Measurements from ENCODE around the gene SLC17A2.

The SLC17A2 gene, protein sequence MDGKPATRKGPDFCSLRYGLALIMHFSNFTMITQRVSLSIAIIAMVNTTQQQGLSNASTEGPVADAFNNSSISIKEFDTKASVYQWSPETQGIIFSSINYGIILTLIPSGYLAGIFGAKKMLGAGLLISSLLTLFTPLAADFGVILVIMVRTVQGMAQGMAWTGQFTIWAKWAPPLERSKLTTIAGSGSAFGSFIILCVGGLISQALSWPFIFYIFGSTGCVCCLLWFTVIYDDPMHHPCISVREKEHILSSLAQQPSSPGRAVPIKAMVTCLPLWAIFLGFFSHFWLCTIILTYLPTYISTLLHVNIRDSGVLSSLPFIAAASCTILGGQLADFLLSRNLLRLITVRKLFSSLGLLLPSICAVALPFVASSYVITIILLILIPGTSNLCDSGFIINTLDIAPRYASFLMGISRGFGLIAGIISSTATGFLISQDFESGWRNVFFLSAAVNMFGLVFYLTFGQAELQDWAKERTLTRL

DNA sequence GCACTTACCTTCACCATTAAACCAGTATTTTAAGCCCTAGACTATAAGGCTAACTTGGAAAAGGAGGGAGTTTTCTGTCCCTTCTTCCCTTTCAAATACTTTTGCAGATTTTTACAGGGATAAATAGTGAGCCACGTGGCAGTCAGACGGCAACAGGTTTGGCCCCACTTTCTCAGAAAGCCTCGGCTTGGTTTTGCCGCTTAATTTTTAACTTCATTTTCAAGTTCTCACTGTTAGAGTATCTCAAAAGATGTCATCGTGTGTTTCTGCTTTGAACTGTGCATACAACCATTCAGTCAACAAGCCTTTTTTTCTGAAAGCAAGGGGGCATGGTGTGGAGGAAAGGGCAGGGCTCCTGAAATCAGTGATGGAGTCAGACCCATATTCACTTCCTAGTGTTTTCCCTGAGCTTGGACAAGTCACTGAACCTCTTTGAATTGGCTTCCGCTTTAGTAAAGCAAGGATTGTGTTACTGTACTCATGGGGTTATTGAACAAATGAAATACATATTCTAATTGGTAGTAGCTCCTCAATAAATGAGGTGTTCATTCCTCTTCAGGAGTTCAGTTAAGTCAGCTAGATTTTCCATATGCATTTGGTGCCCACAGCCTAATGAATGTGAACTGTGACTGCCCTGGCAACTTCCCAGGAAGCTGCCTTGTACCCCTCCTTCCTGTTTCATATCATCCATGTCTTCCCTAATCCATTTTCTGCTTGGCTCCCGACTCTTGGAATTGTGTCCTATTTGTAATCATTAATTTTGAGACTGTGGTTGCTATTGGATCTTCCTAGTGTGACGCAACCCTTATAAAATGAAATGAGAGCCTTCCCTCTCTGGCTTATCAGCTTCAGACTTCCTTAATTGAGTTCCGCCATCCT, at the start of gene SLC17A2:
TSS of gene SLC17A2 (minus strand) at position 160 of the 879 bp plus-strand sequence. CDS start 4,895 bp downstream, outside the sequence.
- intact Hi-C loops (cut with DNase I), result no loop called here
- no peak for DNase-seq

DNA sequence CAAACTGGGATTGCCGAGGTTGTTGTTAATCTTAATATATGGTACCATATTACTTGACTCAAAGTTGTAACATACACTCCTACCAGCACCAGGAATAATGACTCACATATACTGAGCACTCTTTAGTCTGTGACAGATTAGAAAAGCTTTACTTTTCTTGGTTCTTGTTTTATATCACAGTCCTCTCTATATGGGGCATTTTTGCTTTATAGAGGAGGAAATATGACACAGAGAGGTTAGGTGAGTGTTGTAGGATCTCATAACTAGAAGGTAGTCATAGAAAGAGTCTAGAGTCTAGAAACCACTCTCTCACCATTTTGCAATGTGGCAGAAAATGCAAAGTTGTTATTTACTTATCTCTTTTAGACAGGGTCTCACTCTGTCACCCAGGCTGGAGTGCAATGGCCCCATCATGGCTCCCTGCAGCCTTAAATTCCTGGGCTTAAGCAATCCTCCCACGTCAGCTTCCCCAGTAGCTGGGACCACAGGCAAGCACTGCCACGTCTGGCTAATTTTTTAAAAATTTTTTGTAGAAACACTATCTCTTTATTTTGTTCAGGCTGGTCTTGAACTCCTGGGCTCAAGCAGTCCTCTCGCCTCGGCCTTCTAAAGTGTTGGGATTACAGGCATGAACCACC, 45.6 kb upstream of the SLC17A2 start:
- DNase-seq, result no peak
- intact Hi-C loops (cut with DNase I), result no loop called here

DNA sequence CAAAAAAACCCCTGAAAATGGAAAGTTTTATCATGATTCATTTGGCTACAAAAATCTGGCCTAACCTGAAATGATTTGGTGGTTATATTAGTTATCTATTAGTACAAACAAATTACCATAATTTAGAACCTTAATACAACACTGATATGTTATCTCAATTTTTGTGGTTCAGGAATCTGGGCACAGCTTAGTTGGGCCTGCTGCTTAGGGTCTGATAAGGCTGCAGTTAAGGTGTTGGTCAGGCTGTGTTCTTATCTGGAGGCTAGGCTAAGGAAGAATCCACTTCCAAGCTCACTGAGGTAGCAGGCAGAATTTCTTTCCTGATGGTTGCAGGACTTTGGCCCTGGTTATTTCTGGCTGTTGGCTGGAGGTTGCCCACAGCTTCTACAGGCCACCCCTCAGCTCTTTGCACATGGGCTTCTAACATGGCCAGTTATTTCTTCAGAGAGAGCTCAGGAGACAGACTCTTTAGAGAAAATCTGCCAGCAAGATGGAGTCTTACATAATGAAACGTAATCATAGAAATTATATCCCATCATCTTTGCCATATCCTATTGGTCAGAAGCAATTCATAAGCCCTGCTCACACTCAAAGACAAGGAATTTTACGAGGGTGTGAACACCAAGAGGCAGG, 43.5 kb upstream of the SLC17A2 start:
- DNase-seq, result no peak
- intact Hi-C loops (cut with DNase I), result no loop called here

DNA sequence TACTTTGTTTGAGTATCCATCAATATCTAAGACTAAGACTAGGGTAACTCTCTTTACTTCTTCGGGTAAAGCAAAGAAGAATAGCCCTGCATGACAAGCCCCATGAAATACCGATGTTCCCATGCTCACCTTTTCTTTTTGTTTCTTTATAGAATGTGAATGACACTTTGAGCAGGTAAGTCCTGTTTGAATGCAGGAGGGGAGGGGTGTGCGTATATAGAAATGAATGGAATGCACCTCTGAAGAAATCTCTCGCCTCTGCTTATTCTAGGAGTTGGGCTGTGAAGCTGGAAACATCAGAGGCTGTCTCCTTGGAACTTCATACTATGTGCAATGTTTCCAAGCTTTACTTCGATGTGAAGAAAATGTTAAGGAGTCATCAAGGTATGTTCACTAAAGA, 42.4 kb upstream of the SLC17A2 start:
- intact Hi-C loops (cut with DNase I), result no loop called here
- DNase-seq, result no peak

DNA sequence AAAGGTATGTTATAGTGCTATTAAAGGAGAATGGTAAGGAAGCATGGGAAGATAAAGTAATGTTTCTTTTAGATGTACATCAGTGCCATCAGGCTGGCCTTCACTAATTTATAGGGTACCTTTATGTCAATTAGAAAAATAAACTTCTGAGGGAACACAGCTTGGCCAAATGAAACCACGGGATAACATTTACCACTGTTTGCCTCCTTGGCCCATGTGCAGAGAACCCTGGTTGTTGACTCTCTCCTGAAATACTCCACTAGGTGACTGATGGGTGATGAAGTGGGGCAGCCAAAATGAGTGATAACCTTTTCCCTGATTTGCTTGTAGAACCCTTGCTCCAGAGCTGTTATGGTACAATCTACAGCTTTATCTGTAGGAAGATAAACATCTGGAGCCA, 41.6 kb upstream of the SLC17A2 start:
- DNase-seq, result no peak
- intact Hi-C loops (cut with DNase I), result no loop called here

DNA sequence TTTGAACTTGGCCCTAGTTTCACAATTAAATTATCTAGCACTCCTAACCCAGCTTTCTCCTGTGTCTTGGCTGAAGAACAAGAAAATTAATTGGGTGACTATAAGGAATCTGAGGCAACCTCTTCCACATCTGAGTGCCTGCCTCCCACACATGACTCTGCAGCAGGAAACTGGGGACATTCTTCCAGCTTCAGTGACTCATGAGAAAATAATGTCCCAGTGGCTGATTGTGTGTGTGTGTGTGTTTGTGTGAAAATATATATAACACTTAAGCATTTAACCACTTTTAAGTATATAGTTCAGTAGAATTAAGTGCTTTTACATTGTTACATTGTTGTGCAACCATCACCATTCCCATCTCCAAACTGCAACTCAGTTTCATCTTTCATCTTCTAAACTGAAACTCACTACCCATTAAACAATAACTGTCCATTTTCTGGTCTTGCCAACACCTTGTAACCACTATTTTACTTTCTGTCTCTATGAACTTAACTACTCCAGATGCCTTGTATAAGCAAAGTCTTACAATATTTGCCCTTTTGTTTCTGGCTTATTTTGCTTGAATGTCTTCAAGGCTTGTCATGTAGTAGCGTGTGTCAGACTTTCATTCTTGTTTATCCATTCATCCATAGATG, 40.8 kb upstream of the SLC17A2 start:
- DNase-seq, result peak in 1 of 10 donors; percentile 17
- intact Hi-C loops (cut with DNase I), result no loop called here

DNA sequence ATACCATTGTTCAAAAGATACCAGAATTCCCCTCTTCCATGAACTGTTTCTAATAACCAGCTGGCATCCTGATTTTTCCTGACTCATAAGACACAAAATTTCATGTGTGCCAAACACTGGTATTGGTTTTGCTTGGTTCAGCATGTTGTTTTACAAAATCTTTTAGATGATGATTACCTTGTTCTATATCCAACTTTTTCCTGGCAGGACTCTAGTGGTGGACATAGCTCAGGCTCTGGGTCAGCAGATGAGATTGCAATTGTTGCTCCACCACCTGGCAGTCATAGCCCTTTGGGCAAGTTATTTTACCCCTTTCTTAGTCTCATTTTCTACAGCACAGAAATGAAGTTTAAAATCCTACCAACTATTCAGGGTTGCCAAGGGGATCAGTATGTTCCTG, 38.3 kb upstream of the SLC17A2 start:
- no peak for DNase-seq
- intact Hi-C loops (cut with DNase I), result no loop called here

DNA sequence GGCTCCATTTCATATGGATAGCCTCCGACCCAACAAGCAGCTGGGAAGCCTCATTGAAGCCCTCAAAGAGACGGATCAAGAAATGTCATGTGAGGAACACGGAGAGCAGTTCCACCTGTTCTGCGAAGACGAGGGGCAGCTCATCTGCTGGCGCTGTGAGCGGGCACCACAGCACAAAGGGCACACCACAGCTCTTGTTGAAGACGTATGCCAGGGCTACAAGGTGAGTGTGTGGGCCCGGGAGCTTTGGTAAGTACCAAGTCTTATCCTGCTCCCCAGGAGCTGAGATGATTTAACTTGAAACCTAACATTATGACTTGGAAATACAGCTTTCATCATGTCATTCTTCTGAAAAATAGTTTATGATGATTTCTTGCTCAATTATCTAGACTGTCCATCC, 36.2 kb upstream of the SLC17A2 start:
- intact Hi-C loops (cut with DNase I), result no loop called here
- no peak for DNase-seq

DNA sequence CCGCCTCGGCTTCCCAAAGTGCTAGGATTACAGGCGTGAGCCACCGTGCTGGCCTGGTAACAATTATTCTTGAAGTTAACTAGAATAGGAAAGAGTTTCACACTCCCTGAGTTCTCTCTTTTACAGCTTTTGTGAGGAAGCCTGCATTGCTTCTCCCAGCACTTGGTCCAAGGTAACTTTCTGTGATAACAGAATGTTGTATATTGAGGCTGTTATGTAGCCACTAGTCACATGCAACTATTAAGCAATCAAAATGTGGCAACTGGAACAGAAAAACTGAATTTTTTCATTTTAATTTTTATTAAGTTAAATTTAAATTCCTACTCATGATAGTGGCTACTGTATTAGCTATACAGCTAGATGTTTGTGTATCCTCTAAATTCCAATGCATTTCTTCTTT, 34.6 kb upstream of the SLC17A2 start:
- intact Hi-C loops (cut with DNase I), result no loop called here
- no peak for DNase-seq

DNA sequence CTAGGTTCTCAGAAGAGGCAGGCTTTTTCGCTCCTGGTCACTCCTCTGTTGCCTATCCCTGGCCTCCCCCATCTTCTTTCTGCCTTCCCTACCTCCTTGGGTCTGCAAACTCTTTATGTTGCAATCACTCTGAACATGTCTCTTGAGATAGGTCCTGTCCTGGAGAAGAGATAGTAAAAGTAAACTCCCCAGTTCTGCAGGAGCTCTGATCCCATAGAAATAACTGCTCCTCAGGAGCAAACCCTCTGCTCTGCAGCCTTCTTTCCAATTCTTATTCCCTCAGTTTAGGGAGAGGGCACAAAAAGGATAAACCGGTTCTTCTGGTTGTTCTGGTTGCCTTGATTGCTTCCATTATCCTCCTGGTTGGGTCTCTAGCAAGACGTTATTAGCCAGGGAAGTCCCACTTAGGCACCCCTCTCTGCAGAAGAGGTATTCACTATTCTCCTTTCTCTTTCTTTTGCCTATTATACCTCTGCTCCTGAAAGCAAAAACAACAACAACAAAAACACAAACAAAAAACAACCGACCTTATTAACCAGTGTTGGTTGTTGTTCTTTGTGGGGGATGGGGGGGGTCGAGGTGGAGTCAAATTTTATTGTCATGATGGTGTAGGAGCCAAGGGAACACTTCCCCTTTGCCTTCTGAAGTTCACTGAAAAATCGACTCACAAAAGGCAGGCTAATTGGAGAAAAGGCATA, 33.1 kb upstream of the SLC17A2 start:
- DNase-seq, result no peak
- intact Hi-C loops (cut with DNase I), result no loop called here

DNA sequence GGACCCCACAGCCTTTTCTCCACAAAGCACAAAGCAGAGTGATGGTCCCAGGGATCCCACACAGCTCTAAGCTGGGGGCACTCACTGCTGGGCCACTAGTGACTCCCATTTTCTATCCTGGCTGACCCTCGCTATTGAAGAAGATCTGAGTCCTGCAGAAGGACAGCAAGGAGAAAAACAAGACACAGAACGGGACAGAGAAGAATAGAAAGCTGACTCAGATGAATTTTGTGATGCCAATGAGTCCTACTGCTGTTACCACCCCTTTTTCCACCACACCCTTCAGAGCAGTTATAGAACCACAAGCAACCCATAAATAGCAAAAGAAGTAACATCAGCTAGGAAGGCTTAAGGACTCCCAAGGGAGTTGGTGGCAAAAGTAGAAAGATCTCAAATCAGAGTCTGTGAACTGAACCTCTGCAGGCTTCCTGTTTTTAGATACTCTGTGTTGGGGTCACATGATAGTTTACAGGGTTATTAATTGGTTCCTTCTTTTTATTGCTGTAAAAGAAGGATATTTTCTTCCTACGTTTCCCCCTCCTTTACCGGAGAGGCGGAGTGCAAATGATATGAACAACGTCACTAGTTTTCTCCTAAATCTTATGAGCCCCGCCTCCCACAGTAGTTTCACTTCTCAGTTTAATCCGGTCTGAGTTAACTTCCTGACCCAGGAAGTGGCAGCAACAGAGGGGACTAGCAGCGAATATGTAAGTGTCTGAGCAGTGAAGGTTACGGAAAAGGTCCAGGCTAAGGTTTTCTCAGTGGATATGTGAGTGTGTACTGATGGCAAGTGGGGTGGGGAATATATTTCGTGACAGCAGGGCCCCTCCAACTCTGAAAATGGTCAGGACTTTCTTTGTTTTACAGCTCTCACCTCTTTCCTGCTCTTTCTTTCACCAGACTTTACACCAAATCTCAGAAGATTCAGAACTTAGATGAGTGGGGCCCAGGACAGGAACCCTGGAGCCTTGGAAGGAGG, 31.9 kb upstream of the SLC17A2 start, which contains the start of gene TRIM38:
TSS of gene TRIM38 (plus strand) at position 654 of the 979 bp plus-strand sequence. CDS start 3,721 bp downstream, outside the sequence.
- intact Hi-C loops (cut with DNase I), result no loop called here
- peak in 2 of 10 donors; percentile 8 to 17 for DNase-seq

DNA sequence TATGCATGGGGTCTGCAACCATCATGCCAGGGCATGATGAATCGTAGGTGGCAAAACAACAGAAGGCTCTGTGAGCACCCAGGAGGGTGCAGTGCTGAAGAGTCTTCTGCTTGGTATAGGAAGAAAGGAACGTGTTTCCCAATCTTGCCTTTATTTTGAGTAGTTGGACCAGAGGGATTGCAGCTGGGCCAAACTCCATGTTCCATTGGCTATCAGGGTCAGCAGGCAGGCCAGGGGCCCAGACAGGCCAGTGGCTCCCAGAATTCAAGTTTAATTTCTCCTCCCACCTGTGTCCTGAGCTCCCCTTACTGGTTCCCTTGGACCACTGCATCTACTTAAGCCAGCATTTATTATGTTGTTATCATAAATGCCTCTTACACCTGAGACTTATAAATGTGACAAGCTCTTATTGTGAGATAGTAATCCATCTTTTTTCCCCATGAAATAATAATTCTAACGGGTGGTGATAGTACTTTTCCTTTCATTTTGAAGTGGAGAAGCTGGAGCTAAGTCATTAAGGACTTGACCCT, 31.2 kb upstream of the SLC17A2 start:
- no peak for DNase-seq
- intact Hi-C loops (cut with DNase I), result no loop called here

DNA sequence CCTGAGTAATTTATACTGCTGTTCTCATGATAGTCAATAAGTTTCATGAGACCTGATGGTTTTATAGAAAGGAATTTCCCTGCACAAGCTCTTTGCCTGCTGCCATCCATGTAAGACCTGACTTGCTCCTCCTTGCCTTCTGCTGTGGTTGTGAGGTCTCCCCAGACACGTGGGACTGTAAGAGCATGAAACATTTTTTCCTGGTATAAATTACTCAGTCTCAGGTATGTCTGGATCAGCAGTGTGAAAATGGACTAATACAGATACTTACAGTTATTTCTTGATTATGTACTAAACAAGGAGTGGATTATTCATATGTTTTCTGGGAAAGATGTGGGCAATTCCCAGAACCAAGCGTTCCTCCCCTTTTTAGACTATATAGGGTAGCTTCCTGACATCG, 30.2 kb upstream of the SLC17A2 start:
- intact Hi-C loops (cut with DNase I), result no loop called here
- no peak for DNase-seq

DNA sequence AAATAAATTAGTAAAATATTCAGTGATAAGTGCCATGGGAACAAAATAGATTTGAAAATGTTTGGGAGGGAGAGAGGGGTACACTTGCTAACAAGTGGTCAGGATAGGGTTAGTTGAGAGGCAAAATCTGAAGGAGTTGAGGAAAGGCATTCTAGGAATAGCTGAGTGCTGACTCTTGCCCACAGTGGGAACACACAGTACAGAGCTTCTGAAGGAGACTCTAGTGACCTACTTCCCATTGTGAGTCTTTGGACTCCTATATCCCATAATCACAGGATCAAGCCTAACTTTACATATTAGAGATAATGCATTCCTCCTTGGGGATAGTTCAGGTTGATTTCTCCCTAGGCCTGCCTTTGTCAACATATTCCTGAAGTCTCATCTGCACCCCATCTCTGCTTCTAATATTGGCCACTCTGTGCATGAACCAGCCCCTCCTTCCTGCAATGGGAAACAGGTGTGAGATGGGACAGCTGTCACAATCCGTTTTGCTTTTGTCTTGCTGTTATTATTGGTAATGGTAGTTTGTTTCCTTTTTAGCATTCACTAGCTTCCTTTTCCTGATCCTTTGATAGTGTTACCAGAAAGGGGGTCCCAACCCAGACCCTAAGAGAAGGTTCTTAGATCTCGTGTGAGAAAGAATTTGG, 29.5 kb upstream of the SLC17A2 start:
- intact Hi-C loops (cut with DNase I), result no loop called here
- DNase-seq, result no peak

DNA sequence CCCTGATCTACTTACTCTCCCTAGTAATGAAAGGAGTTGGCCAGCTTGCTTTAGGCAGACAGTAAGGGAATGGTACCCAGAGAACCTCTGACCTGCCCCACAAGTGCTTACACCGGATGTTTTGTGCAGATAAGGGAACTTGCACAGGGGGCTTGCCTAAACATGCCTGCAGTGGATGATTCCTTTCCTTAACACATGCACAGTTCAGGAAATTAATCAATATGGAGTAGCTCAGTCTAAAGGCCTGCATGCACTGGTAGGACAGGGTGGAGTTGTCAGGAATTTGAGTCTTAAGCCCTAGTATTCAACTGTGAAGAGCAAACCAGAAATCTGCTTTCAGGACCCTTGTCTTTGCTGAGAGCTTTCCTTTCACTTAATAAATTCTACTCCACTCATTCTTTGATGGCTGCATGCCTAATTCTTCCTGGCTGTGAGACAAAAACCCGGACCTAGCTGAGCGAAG, 28.2 kb upstream of the SLC17A2 start:
- intact Hi-C loops (cut with DNase I), result no loop called here
- no peak for DNase-seq

DNA sequence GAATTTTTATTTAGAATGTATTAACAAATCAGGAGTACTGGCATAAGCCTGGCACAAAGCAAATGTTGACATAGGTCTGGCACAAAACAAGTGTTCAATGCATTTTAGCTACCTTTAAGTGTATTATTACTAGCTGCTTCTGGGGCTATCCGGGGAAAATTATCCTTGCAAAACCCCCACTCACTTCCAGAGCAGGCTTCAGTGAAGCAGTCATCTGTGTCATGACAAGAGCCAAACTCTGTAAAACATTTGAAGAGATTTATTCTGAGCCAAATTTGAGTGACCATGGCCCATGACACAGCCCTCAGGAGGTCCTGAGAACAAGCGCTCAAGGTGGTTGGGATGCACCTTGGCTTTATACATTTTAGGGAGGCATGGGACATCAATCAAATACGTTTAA, 25.7 kb upstream of the SLC17A2 start:
- no peak for DNase-seq
- intact Hi-C loops (cut with DNase I), result no loop called here

DNA sequence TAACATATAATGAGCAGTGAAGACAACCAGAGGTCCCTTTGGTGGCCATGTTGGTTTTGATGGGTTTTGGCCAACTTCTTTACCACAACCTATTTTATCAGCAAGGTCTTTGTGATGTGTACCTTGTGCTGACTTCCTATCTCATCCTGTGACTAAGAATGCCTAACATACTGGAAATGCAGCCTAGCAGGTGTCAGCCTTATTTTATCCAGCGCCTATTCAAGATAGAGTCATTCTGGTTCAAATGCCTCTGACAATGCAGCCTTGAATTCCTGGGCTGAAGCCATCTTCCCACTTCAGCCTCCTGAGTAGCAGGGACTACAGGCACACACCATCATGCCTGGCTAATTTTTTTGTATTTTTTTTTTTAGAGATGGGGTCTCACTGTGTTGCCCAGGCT, 24.3 kb upstream of the SLC17A2 start:
- no peak for DNase-seq
- intact Hi-C loops (cut with DNase I), result no loop called here
